Measurements from ENCODE around the gene TACC2. TPM values are rescaled to one million over a fixed set of nuclear protein-coding genes. Genes with fewer than 3 reads are reported as not detected.
A peak's percentile ranks its signal among the peaks of the same experiment; 100 is the strongest.

Gene TACC2
- total and polyA plus RNA-seq, 9 of the 15 experiments (the other 6 are each of a cell fraction or from before 2014, with no cell fraction given): under 0.01 to 0.35 (median 0.03) TPM; not detected in 6

DNA sequence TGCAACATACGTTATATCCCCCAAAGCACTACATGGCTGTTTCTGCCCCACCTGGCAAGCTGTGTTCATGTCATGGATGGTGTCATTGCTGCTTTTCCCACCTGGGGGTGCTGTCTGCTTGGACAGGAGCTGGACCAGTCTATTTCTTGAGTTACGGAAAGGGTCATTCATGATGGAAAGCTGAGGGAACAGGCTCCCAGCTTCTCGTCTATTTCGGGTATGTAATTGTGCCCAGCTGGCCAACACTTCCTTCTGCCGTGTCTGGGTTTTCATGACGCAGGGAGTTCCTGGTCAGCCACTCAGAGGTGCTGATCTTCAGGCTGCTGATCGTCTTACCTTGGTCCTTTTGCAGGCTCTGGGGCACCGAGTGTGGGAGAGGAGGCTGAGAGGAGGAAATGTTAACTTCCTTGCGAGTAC, 290.8 kb downstream of the TACC2 start (continued):
- TF ChIP-seq, protein P1, sequence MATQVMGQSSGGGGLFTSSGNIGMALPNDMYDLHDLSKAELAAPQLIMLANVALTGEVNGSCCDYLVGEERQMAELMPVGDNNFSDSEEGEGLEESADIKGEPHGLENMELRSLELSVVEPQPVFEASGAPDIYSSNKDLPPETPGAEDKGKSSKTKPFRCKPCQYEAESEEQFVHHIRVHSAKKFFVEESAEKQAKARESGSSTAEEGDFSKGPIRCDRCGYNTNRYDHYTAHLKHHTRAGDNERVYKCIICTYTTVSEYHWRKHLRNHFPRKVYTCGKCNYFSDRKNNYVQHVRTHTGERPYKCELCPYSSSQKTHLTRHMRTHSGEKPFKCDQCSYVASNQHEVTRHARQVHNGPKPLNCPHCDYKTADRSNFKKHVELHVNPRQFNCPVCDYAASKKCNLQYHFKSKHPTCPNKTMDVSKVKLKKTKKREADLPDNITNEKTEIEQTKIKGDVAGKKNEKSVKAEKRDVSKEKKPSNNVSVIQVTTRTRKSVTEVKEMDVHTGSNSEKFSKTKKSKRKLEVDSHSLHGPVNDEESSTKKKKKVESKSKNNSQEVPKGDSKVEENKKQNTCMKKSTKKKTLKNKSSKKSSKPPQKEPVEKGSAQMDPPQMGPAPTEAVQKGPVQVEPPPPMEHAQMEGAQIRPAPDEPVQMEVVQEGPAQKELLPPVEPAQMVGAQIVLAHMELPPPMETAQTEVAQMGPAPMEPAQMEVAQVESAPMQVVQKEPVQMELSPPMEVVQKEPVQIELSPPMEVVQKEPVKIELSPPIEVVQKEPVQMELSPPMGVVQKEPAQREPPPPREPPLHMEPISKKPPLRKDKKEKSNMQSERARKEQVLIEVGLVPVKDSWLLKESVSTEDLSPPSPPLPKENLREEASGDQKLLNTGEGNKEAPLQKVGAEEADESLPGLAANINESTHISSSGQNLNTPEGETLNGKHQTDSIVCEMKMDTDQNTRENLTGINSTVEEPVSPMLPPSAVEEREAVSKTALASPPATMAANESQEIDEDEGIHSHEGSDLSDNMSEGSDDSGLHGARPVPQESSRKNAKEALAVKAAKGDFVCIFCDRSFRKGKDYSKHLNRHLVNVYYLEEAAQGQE (IDR thresholded peaks at IDR 0.05; ENCODE audit: borderline replicate concordance): 0 out of 2 replicates have a peak, but pooled peaks have one; percentile 23
- TF ChIP-seq, protein P1 (CRISPR knock-in tag; IDR thresholded peaks at IDR 0.05; ENCODE audit: low read depth): no peak
- TF ChIP-seq, protein P2, sequence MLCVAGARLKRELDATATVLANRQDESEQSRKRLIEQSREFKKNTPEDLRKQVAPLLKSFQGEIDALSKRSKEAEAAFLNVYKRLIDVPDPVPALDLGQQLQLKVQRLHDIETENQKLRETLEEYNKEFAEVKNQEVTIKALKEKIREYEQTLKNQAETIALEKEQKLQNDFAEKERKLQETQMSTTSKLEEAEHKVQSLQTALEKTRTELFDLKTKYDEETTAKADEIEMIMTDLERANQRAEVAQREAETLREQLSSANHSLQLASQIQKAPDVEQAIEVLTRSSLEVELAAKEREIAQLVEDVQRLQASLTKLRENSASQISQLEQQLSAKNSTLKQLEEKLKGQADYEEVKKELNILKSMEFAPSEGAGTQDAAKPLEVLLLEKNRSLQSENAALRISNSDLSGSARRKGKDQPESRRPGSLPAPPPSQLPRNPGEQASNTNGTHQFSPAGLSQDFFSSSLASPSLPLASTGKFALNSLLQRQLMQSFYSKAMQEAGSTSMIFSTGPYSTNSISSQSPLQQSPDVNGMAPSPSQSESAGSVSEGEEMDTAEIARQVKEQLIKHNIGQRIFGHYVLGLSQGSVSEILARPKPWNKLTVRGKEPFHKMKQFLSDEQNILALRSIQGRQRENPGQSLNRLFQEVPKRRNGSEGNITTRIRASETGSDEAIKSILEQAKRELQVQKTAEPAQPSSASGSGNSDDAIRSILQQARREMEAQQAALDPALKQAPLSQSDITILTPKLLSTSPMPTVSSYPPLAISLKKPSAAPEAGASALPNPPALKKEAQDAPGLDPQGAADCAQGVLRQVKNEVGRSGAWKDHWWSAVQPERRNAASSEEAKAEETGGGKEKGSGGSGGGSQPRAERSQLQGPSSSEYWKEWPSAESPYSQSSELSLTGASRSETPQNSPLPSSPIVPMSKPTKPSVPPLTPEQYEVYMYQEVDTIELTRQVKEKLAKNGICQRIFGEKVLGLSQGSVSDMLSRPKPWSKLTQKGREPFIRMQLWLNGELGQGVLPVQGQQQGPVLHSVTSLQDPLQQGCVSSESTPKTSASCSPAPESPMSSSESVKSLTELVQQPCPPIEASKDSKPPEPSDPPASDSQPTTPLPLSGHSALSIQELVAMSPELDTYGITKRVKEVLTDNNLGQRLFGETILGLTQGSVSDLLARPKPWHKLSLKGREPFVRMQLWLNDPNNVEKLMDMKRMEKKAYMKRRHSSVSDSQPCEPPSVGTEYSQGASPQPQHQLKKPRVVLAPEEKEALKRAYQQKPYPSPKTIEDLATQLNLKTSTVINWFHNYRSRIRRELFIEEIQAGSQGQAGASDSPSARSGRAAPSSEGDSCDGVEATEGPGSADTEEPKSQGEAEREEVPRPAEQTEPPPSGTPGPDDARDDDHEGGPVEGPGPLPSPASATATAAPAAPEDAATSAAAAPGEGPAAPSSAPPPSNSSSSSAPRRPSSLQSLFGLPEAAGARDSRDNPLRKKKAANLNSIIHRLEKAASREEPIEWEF (CRISPR knock-in tag; IDR thresholded peaks at IDR 0.05): no peak
- no peak for TF ChIP-seq ZNF212 (CRISPR knock-in tag; IDR thresholded peaks at IDR 0.05)
- TF ChIP-seq, protein P3, sequence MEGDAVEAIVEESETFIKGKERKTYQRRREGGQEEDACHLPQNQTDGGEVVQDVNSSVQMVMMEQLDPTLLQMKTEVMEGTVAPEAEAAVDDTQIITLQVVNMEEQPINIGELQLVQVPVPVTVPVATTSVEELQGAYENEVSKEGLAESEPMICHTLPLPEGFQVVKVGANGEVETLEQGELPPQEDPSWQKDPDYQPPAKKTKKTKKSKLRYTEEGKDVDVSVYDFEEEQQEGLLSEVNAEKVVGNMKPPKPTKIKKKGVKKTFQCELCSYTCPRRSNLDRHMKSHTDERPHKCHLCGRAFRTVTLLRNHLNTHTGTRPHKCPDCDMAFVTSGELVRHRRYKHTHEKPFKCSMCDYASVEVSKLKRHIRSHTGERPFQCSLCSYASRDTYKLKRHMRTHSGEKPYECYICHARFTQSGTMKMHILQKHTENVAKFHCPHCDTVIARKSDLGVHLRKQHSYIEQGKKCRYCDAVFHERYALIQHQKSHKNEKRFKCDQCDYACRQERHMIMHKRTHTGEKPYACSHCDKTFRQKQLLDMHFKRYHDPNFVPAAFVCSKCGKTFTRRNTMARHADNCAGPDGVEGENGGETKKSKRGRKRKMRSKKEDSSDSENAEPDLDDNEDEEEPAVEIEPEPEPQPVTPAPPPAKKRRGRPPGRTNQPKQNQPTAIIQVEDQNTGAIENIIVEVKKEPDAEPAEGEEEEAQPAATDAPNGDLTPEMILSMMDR (IDR thresholded peaks at IDR 0.05 in 2 of 3, conservative IDR thresholded peaks at IDR 0.05 in 1 of 3; ENCODE audit: insufficient read depth in 2 of 3, low read depth in 1 of 3, low read length in 3 of 3): peak; percentile 57 to 65 (median 62)
